Astrocyte (in vitro differentiated cells and primary cell): ENCODE data around the gene SBDS.

Experiments
- EZH2 ChIP-seq: IDR thresholded peaks from 2 replicates; pipeline ENCODE4 v1.6.1; 2012; ENCODE audit warnings: mild to moderate bottlenecking, low read length, inconsistent platforms; ENCODE audit not compliant: insufficient read depth
- TF ChIP-seq, protein P1 (sequence below): IDR thresholded peaks from 2 replicates; pipeline ENCODE4 v1.5.1; 2011; ENCODE audit warnings: low read depth, mild to moderate bottlenecking, inconsistent platforms, low read length, moderate library complexity; ENCODE audit not compliant: insufficient read depth

- TF ChIP-seq, protein P1, sequence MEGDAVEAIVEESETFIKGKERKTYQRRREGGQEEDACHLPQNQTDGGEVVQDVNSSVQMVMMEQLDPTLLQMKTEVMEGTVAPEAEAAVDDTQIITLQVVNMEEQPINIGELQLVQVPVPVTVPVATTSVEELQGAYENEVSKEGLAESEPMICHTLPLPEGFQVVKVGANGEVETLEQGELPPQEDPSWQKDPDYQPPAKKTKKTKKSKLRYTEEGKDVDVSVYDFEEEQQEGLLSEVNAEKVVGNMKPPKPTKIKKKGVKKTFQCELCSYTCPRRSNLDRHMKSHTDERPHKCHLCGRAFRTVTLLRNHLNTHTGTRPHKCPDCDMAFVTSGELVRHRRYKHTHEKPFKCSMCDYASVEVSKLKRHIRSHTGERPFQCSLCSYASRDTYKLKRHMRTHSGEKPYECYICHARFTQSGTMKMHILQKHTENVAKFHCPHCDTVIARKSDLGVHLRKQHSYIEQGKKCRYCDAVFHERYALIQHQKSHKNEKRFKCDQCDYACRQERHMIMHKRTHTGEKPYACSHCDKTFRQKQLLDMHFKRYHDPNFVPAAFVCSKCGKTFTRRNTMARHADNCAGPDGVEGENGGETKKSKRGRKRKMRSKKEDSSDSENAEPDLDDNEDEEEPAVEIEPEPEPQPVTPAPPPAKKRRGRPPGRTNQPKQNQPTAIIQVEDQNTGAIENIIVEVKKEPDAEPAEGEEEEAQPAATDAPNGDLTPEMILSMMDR = no peak
- TF ChIP-seq EZH2 = no peak
Measured at GRCh38 chr7:67033251-67033650, 37.9 kb upstream of the SBDS start.
